ENCODE results near the gene SLC23A1. TPM values are rescaled to one million over a fixed set of nuclear protein-coding genes. Genes with fewer than 3 reads are reported as not detected.

The SLC23A1 gene
- total RNA-seq, 1 donor from 2014 or later, result not detected

DNA sequence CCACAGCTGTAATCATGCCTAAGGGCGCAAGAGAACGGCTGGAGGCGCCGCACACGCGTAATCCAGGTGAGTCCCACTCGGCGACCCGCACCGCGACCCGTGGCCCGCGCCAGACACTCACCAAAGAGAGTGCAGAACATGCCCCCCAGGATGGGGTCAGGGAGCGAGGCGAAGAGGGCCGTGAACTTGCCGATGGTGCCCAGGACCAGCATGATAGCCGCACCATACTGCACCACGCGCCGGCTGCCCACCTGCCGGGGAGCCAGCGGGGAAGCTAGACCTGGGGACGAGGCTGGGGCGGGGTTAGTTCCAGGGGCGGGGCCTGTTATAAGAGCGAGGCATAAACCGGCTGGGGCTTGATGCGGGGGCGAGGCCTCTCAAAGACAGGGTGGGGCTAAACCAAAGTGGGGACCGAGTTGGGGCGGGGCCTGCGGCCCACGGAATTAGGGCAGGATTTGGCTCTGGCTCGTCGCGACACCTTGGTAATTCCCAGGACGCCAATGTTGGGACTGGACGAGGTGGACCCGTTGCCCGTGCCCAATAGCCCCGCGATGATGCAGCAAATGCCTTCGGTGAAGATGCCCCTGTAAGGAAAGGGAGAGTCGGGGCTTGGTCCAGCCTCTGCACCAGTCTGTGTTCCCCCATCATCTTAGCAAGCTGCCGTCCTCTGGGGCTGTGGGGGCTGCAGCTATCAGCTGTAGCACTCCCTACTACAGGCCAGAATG is 4.8 kb downstream of the SLC23A1 start:
- Mint-ChIP-seq H3K9me3 (no peaks in the 10 kb centered on the region), H3K4me3 (no peak overlapping the region), H3K36me3 (ENCODE audit: low read depth) (peaks cover 9% of the 10 kb centered on the region), H3K27ac (ENCODE audit: unreplicated experiment) (no peak overlapping the region), H3K4me1 (no peaks in the 10 kb centered on the region), H3K27me3 (ENCODE audit: low read depth) (no peaks in the 10 kb centered on the region)
- DNase-seq (ENCODE audit: low read depth, low spot score), result no peak
- TF ChIP-seq CTCF (conservative IDR thresholded peaks at IDR 0.05), result no peak

GRCh38 chr5:139377226-139377625 is 5.9 kb downstream of the SLC23A1 start:
- Mint-ChIP-seq H3K9me3 (no peaks in the 10 kb centered on the region), H3K36me3 (ENCODE audit: low read depth) (peaks cover 9% of the 10 kb centered on the region), H3K4me1 (no peaks in the 10 kb centered on the region), H3K27me3 (ENCODE audit: low read depth) (no peaks in the 10 kb centered on the region), H3K27ac (ENCODE audit: unreplicated experiment) (no peak overlapping the region), H3K4me3 (peak overlapping the region; percentile 28)
- no peak for TF ChIP-seq CTCF (conservative IDR thresholded peaks at IDR 0.05)
- no peak for DNase-seq (ENCODE audit: low read depth, low spot score)

GRCh38 chr5:139376364-139376763 is 6.7 kb downstream of the SLC23A1 start:
- H3K9me3 Mint-ChIP-seq, result no peaks in the 10 kb centered on the region
- TF ChIP-seq CTCF (conservative IDR thresholded peaks at IDR 0.05), result no peak
- peaks cover 9% of the 10 kb centered on the region for H3K36me3 Mint-ChIP-seq (ENCODE audit: low read depth)
- no peaks in the 10 kb centered on the region for H3K4me1 Mint-ChIP-seq
- no peak overlapping the region for H3K4me3 Mint-ChIP-seq
- no peaks in the 10 kb centered on the region for H3K27me3 Mint-ChIP-seq (ENCODE audit: low read depth)
- H3K27ac Mint-ChIP-seq (ENCODE audit: unreplicated experiment), result no peak overlapping the region
- no peak for DNase-seq (ENCODE audit: low read depth, low spot score)

DNA sequence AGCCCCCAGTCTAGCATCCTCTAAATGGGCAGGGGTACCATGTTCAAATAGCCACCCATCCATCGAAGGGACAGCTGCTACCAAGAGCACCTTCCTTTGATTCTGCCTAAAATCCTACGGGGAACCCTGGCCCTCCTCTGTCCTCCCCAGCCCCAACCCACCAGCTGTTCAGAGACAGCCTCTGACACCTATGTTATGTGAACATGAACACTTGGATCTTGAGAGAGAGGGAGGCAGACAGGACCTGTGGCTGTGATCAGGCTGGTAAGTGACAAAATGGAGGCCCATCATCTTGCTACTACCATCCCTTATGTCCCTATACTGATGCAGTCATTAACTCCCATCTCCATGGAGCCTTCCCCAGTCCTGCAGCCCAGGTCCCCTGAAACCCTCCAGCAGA is 8.2 kb downstream of the SLC23A1 start:
- peaks cover 9% of the 10 kb centered on the region for H3K36me3 Mint-ChIP-seq (ENCODE audit: low read depth)
- DNase-seq (ENCODE audit: low read depth, low spot score), result no peak
- H3K9me3 Mint-ChIP-seq, result no peaks in the 10 kb centered on the region
- peak overlapping the region; percentile 34 for H3K4me3 Mint-ChIP-seq
- H3K27ac Mint-ChIP-seq (ENCODE audit: unreplicated experiment), result no peak overlapping the region
- H3K27me3 Mint-ChIP-seq (ENCODE audit: low read depth), result no peaks in the 10 kb centered on the region
- no peak for TF ChIP-seq CTCF (conservative IDR thresholded peaks at IDR 0.05)
- H3K4me1 Mint-ChIP-seq, result no peaks in the 10 kb centered on the region

- Mint-ChIP-seq H3K9me3 (no peaks in the 10 kb centered on the region), H3K27ac (ENCODE audit: unreplicated experiment) (no peak overlapping the region), H3K4me1 (no peaks in the 10 kb centered on the region), H3K4me3 (no peak overlapping the region), H3K36me3 (ENCODE audit: low read depth) (peaks cover 9% of the 10 kb centered on the region), H3K27me3 (ENCODE audit: low read depth) (no peaks in the 10 kb centered on the region)
- no peak for DNase-seq (ENCODE audit: low read depth, low spot score)
- no peak for TF ChIP-seq CTCF (conservative IDR thresholded peaks at IDR 0.05)
Observed at GRCh38 chr5:139371482-139372435, 11.3 kb downstream of the SLC23A1 start.

Data from neural crest cell (in vitro differentiated cells).